ENCODE data around the gene PSENEN.

Gene PSENEN

DNA sequence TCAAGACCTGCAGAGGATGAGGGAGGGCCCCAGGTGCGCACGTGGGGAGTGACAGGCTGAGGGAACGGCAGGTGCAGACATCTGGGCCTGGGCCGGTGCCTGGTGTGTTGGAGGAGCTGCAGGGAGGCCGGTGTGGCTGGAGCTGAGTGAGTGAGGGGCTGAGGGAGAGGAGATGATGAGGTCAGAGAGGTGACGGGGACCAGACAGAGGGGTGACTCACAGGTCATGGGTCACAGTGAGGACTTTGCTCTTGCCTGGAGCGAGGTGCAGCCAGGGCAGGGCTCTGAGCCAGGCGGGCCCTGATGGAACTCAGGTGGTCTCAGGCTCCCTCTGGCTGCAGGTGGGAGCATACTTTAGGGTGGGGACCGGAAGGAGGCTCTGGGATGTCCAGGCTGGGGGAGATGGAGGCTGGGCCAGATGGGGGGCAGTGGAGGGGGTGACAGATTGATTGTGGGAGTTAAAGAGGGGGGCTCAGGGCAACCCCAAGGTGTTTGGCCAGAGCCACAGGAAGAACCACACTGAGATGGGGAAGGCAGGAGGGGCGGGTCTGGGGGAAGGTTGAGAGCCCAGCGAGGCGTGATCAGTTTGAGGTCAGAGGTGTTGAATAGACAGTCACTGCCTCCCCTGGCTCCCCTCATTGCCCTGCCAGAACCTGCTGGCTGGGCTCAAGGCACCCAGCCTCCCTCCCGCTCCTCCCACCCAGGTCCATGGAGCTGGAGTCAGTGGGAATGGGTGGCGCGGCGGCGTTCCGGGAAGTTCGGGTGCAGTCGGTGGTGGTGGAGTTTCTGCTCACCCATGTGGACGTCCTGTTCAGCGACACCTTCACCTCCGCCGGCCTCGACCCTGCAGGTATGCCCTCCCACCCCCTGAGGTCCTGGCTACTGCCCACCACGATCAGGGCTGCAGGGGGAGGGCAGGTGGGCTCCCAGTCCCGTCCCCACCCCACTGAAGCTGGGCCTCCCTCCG, 38.3 kb downstream of the PSENEN start (continued):
- TF ChIP-seq, protein P1, sequence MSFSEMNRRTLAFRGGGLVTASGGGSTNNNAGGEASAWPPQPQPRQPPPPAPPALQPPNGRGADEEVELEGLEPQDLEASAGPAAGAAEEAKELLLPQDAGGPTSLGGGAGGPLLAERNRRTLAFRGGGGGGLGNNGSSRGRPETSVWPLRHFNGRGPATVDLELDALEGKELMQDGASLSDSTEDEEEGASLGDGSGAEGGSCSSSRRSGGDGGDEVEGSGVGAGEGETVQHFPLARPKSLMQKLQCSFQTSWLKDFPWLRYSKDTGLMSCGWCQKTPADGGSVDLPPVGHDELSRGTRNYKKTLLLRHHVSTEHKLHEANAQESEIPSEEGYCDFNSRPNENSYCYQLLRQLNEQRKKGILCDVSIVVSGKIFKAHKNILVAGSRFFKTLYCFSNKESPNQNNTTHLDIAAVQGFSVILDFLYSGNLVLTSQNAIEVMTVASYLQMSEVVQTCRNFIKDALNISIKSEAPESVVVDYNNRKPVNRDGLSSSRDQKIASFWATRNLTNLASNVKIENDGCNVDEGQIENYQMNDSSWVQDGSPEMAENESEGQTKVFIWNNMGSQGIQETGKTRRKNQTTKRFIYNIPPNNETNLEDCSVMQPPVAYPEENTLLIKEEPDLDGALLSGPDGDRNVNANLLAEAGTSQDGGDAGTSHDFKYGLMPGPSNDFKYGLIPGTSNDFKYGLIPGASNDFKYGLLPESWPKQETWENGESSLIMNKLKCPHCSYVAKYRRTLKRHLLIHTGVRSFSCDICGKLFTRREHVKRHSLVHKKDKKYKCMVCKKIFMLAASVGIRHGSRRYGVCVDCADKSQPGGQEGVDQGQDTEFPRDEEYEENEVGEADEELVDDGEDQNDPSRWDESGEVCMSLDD (tag by site-specific recombination; IDR thresholded peaks at IDR 0.05), result peak; percentile 54; the same call in 1 of the 2 replicates
- TF ChIP-seq MZF1 (tag by site-specific recombination; IDR thresholded peaks at IDR 0.05; ENCODE audit: borderline replicate concordance) (no peak), ZNF529 (tag by site-specific recombination; IDR thresholded peaks at IDR 0.05; ENCODE audit: insufficient replicate concordance) (no peak)
- TF ChIP-seq, protein P2, sequence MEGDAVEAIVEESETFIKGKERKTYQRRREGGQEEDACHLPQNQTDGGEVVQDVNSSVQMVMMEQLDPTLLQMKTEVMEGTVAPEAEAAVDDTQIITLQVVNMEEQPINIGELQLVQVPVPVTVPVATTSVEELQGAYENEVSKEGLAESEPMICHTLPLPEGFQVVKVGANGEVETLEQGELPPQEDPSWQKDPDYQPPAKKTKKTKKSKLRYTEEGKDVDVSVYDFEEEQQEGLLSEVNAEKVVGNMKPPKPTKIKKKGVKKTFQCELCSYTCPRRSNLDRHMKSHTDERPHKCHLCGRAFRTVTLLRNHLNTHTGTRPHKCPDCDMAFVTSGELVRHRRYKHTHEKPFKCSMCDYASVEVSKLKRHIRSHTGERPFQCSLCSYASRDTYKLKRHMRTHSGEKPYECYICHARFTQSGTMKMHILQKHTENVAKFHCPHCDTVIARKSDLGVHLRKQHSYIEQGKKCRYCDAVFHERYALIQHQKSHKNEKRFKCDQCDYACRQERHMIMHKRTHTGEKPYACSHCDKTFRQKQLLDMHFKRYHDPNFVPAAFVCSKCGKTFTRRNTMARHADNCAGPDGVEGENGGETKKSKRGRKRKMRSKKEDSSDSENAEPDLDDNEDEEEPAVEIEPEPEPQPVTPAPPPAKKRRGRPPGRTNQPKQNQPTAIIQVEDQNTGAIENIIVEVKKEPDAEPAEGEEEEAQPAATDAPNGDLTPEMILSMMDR (tag by site-specific recombination; IDR thresholded peaks at IDR 0.05), result 0 out of 2 replicates have a peak, but pooled peaks have one; percentile 15

DNA sequence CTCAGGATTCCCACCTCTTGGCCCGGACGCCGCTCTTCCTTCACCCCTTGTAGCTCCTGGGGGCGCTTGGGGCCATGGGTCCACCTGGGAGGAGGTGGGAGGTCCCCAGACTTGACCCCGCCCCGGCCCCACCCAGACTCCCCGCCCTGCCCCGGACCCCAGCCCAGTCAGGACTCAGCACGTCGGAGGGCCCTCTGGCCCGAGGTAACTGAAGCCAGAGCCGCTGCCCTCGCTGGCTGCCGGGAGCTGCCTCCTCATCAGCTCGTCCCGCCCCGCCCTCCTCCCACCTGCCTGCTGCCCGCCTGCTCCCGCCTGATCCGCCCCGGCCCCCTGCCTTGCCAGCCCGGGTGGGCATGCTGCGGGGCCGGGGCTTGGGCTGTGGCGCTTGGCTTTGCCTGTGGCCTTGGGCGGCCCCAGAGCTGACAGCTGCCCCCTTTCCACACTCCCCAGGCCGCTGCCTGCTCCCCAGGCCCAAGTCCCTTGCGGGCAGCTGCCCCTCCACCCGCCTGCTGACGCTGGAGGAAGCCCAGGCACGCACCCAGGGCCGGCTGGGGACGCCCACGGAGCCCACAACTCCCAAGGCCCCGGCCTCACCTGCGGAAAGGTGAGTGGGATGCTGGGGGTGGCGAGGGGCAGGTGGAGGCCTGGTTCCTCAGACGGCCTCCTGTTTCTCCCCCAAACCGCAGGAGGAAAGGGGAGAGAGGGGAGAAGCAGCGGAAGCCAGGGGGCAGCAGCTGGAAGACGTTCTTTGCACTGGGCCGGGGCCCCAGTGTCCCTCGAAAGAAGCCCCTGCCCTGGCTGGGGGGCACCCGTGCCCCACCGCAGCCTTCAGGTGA, 39.3 kb downstream of the PSENEN start:
- CTCF ChIA-PET, result interaction anchor here (0.6 to 0.7 kb wide), 2 partner anchors 12 to 92 kb away, joined by 3 read pairs; no protein-coding TSS in a partner anchor
- TF ChIP-seq KLF8 (tag by site-specific recombination; IDR thresholded peaks at IDR 0.05) (peak; percentile 57; the same call in 1 of the 2 replicates), EGR2 (tag by site-specific recombination; IDR thresholded peaks at IDR 0.05; ENCODE audit: low read depth) (peak; percentile 65), ZNF830 (tag by site-specific recombination; IDR thresholded peaks at IDR 0.05; ENCODE audit: low read depth) (no peak), ZFHX2 (tag by site-specific recombination; conservative IDR thresholded peaks at IDR 0.05) (peak; percentile 74), KLF1 (tag by site-specific recombination; IDR thresholded peaks at IDR 0.05) (peak; percentile 78)

DNA sequence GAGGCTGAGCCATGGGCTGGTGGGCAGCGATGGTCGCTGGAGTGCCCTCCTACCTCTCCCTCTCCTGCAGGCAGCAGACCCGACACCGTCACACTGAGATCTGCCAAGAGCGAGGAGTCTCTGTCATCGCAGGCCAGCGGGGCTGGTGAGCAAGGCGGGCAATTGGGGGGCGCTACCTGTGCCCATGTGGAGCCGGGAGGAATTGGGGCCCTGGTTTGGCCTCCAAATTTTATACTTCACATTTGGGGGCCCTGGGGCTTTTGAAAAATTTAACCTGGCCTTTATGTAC, 39.8 kb downstream of the PSENEN start:
- Histone ChIP-seq H3K27ac (ENCODE audit: extremely low read depth, low read depth, low read length) (peak overlapping the region; percentile 16; the same call in 1 of the 2 replicates), H3K9me3 (ENCODE audit: control insufficient read depth, insufficient read depth, low read depth, low read length) (no peaks in the 10 kb centered on the region), H3K4me1 (ENCODE audit: control insufficient read depth, insufficient read depth, low read length) (no peaks in the 10 kb centered on the region), H3K36me3 (ENCODE audit: control insufficient read depth in 2 of 2, insufficient read depth in 1 of 2, low read length in 2 of 2) (peaks cover 27 to 28% of the 10 kb centered on the region in 2 experiments), H3K4me3 (ENCODE audit: low read depth, low read length) (no peak overlapping the region)
- CTCF ChIA-PET, result interaction anchor here (0.7 kb wide), 1 partner anchor 11 kb away, joined by 3 read pairs; no protein-coding TSS in a partner anchor
- POLR2A ChIA-PET, result interaction anchor here (0.6 to 1.6 kb wide), 3 partner anchors 37 to 90 kb away, joined by 3 to 8 read pairs (median 5); partner anchors contain the start of gene LIN37
- TF ChIP-seq, protein P3, sequence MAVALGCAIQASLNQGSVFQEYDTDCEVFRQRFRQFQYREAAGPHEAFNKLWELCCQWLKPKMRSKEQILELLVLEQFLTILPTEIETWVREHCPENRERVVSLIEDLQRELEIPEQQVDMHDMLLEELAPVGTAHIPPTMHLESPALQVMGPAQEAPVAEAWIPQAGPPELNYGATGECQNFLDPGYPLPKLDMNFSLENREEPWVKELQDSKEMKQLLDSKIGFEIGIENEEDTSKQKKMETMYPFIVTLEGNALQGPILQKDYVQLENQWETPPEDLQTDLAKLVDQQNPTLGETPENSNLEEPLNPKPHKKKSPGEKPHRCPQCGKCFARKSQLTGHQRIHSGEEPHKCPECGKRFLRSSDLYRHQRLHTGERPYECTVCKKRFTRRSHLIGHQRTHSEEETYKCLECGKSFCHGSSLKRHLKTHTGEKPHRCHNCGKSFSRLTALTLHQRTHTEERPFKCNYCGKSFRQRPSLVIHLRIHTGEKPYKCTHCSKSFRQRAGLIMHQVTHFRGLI (tag by site-specific recombination; IDR thresholded peaks at IDR 0.05), result no peak
- no peak for TF ChIP-seq ZNF391 (tag by site-specific recombination; IDR thresholded peaks at IDR 0.05; ENCODE audit: borderline replicate concordance, low read depth)

More for the DNA sequence above, 39.3 kb downstream of the PSENEN start:
- H3K9me3 ChIP-seq (ENCODE audit: control insufficient read depth, insufficient read depth, low read depth, low read length), result no peaks in the 10 kb centered on the region
- no peaks in the 10 kb centered on the region for H3K4me1 ChIP-seq (ENCODE audit: control insufficient read depth, insufficient read depth, low read length)
- H3K36me3 ChIP-seq (ENCODE audit: control insufficient read depth in 2 of 2, insufficient read depth in 1 of 2, low read length in 2 of 2), result peaks cover 32 to 33% of the 10 kb centered on the region in 2 experiments
- H3K27ac ChIP-seq (ENCODE audit: extremely low read depth, low read depth, low read length), result no peak overlapping the region
- POLR2A ChIA-PET, result interaction anchor here (0.7 to 1.1 kb wide), 4 partner anchors 17 to 39 kb away, joined by 3 to 8 read pairs (median 4); partner anchors contain the start of genes LIN37, PSENEN and U2AF1L4
- H3K4me3 ChIP-seq (ENCODE audit: low read depth, low read length), result no peak overlapping the region
